Adrenal gland (tissue), 12 donors: ENCODE data around the gene EPHB1. TPM values are rescaled to one million over a fixed set of nuclear protein-coding genes. Genes with fewer than 3 reads are reported as not detected.

Experiments used
- DNase-seq, 7 donors: peaks; one replicate each; pipeline ENCODE4 v3.0.0-alpha.2; 2019 to 2020
- H3K27ac ChIP-seq, 5 donors: fragments of 200-600 bp; sonication (generic) in 4 of 5; 1 replicate in 3 of 5; 2 replicates in 2 of 5; pipeline versions ENCODE4 v1.5.1 to v1.8.0; 2016 to 2020; ENCODE audit warnings: mild to moderate bottlenecking in 1 of 5
- H3K27me3 ChIP-seq: fragments of 200-600 bp; 2 replicates; pipeline ENCODE4 v1.8.0; 2021
- H3K36me3 ChIP-seq, 2 donors: fragments of 200-600 bp; replicated peaks in 1 of 2; 1 replicate in 1 of 2; 2 replicates in 1 of 2; pipeline versions ENCODE4 v1.5.1 to v1.8.0; 2018 to 2022
- H3K4me1 ChIP-seq, 2 donors: fragments of 200-600 bp; replicated peaks in 1 of 2; 1 replicate in 1 of 2; 2 replicates in 1 of 2; pipeline versions ENCODE4 v1.5.1 to v1.8.0; 2018 to 2021
- H3K4me3 ChIP-seq, 4 donors: fragments of 200-600 bp; sonication (generic) in 3 of 4; one replicate each; pipeline ENCODE4 v1.5.1; 2016 to 2018
- H3K9me3 ChIP-seq, 3 donors: fragments of 200-600 bp; sonication (generic) in 1 of 3; replicated peaks in 1 of 3; 1 replicate in 2 of 3; 2 replicates in 1 of 3; pipeline versions ENCODE4 v1.5.1 to v1.8.0; 2016 to 2021
- POLR2A ChIP-seq, 2 donors: fragments of 450-650 bp; IDR thresholded peaks; one replicate each; pipeline ENCODE4 v1.6.1; 2017; ENCODE audit warnings: antibody characterized with exemption in 2 of 2, mild to moderate bottlenecking in 2 of 2, moderate library complexity in 1 of 2
- WGBS, 4 donors: extraction: QIAGEN DNeasy Blood & Tissue Kit in 2 of 4; methylation state at CpG; one replicate each; pipeline versions ENCODE4 v1.1.5 to v1.1.7; 2013 to 2017; 5-methylcytosine and 5-hydroxymethylcytosine counted together
- intact Hi-C, 2 donors: fragments of 100-400 bp; cut with DNase I; formaldehyde crosslinking; loops; one replicate each; pipeline versions ENCODE4 v1.14.1 to v1.15.0; 2022 to 2023
- polyA plus RNA-seq, 3 donors: library from polyadenylated mRNA; stranded (reverse); fragments of 200-250 nt in 2 of 3; fragments of 350-450 nt in 1 of 3; fragmentation: Illumina TruSeq in 1 of 3; extraction: RNeasy Lipid Tissue Mini Kit (QIAGEN cat#74804) in 1 of 3; gene quantifications; one replicate each; pipeline ENCODE4 v1.2.3, GENCODE V29; 2013 to 2014
- total RNA-seq, 9 donors: library from RNA; depleted of rRNA in 4 of 9; stranded (reverse); fragments of >200 nt in 4 of 9; fragments of 120-200 nt in 1 of 9; fragmentation: NEBNext Ultra II Directional in 1 of 9; extraction: Animal tissue kit (Norgen Biotek cat#: 25700) in 1 of 9; gene quantifications; one replicate each; pipeline versions ENCODE4 v1.1.0 to v1.2.4, GENCODE V29; 2013 to 2023
- TF ChIP-seq, protein P1 (sequence below), 6 experiments: fragments of 450-650 bp in 4 of 6; fragments of 200-600 bp in 2 of 6; sonication (generic) in 1 of 6; IDR thresholded peaks; 1 replicate in 5 of 6; 2 replicates in 1 of 6; pipeline versions ENCODE4 v1.5.1 to v1.8.0; 2016 to 2021; ENCODE audit warnings: antibody characterized with exemption in 6 of 6, mild to moderate bottlenecking in 2 of 6, moderate library complexity in 1 of 6
- donor health status: healthy with polysubstance abuse.
- donor health status: Bipolar disorder and iron deficiency.
- donor health status: DM: yes; HTN: yes; CAD: no.
- donor health status: DM: no; HTN: no; CAD: no.
- donor health status: DM: no; HTN: no; CAD: no.
- donor health status: DM: yes; HTN: yes; CAD: no.

EPHB1 gene
- total and polyA plus RNA-seq, 12 donors: 0.10 to 3.4 (median 0.98) TPM

DNA sequence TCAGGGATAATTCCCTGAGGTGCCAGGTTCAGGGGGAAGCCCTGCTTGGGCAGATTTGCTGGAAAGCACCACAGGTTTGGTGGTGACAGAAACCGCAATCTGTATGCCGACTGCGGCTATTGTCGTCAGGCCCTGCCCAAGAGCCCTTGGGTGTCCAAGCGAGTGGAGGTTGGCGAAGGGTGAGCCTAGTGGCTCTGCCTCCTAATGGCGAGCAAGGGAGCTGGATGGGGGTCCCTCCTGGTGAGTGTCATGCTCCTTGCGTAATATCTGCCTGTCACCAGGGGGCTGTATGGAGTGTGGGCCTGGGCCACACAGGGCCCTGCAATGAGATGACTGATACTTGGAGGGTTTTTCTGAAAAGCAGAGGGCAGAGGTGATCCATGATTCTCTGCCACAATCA, 101.6 kb downstream of the EPHB1 start:
- DNase-seq: no peak
- TF ChIP-seq POLR2A (IDR thresholded peaks at IDR 0.05): no peak
- TF ChIP-seq, protein P1, sequence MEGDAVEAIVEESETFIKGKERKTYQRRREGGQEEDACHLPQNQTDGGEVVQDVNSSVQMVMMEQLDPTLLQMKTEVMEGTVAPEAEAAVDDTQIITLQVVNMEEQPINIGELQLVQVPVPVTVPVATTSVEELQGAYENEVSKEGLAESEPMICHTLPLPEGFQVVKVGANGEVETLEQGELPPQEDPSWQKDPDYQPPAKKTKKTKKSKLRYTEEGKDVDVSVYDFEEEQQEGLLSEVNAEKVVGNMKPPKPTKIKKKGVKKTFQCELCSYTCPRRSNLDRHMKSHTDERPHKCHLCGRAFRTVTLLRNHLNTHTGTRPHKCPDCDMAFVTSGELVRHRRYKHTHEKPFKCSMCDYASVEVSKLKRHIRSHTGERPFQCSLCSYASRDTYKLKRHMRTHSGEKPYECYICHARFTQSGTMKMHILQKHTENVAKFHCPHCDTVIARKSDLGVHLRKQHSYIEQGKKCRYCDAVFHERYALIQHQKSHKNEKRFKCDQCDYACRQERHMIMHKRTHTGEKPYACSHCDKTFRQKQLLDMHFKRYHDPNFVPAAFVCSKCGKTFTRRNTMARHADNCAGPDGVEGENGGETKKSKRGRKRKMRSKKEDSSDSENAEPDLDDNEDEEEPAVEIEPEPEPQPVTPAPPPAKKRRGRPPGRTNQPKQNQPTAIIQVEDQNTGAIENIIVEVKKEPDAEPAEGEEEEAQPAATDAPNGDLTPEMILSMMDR (IDR thresholded peaks at IDR 0.05): no peak
- H3K4me3 ChIP-seq: no peak overlapping the region
- H3K4me1 ChIP-seq: no peaks in the 10 kb centered on the region
- H3K27me3 ChIP-seq: no peaks in the 10 kb centered on the region
- H3K27ac ChIP-seq: no peak overlapping the region
- WGBS, 4 donors: 95 to 97% (median 96%) methylated on average over 7 to 8 of the region's 8 CpGs
- no peaks in the 10 kb centered on the region for H3K9me3 ChIP-seq
- no peaks in the 10 kb centered on the region for H3K36me3 ChIP-seq
- intact Hi-C loops: no loop called here

DNA sequence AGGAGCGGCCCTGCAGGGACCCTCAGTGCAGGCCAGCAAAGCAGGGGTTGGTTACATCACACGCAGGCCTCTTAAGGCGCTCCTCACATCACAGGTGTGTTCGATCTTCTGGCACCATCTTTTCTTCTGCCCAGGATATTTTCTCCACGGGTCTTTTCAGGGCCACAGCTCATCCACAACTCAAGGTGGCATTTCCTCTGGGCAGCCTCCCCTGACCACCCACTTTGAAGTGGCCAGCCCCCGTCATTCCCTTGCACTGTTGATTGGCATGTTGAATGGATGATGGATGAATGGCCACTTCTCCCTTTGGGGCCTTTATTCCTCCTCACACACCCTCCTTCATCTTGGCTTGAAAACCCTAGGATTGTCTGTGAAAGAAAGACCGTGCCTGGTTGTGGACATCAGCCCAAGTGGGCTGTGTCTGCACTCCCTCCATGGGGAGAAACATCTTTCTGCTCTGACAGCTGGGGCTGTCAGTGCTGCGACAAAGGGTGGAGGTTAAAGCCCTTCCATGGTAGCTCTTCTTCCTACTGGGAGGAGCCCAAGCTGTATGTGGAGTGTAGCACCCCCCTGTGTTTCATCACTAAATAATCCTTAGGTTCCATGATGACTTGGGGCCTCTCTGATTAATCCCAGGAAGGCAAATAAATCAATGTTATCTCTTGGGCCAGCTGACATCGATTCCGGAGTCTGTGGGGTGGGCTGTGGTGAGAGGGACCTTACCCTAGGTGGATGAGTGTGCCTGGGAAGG, 102.5 kb downstream of the EPHB1 start:
- H3K4me1 ChIP-seq: no peaks in the 10 kb centered on the region
- no peak overlapping the region for H3K4me3 ChIP-seq
- intact Hi-C loops: no loop called here
- 70 to 88% (median 84%) methylated on average over 9 to 10 of the region's 10 CpGs for WGBS, 4 donors
- H3K27me3 ChIP-seq: no peaks in the 10 kb centered on the region
- no peaks in the 10 kb centered on the region for H3K36me3 ChIP-seq
- DNase-seq: no peak
- no peak overlapping the region for H3K27ac ChIP-seq
- TF ChIP-seq POLR2A (IDR thresholded peaks at IDR 0.05): no peak
- TF ChIP-seq, protein P1 (IDR thresholded peaks at IDR 0.05): no peak
- H3K9me3 ChIP-seq: no peaks in the 10 kb centered on the region

- Histone ChIP-seq H3K9me3 (no peaks in the 10 kb centered on the region), H3K27ac (no peak overlapping the region), H3K4me3 (no peak overlapping the region), H3K4me1 (no peaks in the 10 kb centered on the region), H3K27me3 (no peaks in the 10 kb centered on the region), H3K36me3 (no peaks in the 10 kb centered on the region)
- TF ChIP-seq, protein P1 (IDR thresholded peaks at IDR 0.05): no peak
- intact Hi-C loops: no loop called here
- 60 to 81% (median 77%) methylated on average over 7 of the region's 7 CpGs for WGBS, 4 donors
- no peak for DNase-seq
Measured at GRCh38 chr3:134898181-134898754, 103.2 kb downstream of the EPHB1 start.

- no peaks in the 10 kb centered on the region for H3K27me3 ChIP-seq
- H3K4me1 ChIP-seq: no peaks in the 10 kb centered on the region
- WGBS, 4 donors: 86 to 100% (median 95%) methylated on average over 1 of the region's 1 CpG
- no peaks in the 10 kb centered on the region for H3K9me3 ChIP-seq
- no peak for TF ChIP-seq POLR2A (IDR thresholded peaks at IDR 0.05)
- TF ChIP-seq, protein P1 (IDR thresholded peaks at IDR 0.05): no peak
- no peak for DNase-seq
- intact Hi-C loops: no loop called here
- no peaks in the 10 kb centered on the region for H3K36me3 ChIP-seq
- H3K27ac ChIP-seq: no peak overlapping the region
- H3K4me3 ChIP-seq: no peak overlapping the region
Measured at GRCh38 chr3:134899786-134900185, 104.7 kb downstream of the EPHB1 start.
